ENCODE results near the gene OR10T2. TPM values are rescaled to one million over a fixed set of nuclear protein-coding genes. Genes with fewer than 3 reads are reported as not detected.
"Not testable (repeated sequence)": the region's sequence is repeated elsewhere in the genome, so short reads cannot be mapped to it uniquely, and the experiment has no call there.

The OR10T2 gene, protein sequence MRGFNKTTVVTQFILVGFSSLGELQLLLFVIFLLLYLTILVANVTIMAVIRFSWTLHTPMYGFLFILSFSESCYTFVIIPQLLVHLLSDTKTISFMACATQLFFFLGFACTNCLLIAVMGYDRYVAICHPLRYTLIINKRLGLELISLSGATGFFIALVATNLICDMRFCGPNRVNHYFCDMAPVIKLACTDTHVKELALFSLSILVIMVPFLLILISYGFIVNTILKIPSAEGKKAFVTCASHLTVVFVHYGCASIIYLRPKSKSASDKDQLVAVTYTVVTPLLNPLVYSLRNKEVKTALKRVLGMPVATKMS
- not detected for total RNA-seq
- not detected for total RNA-seq (2013)

DNA sequence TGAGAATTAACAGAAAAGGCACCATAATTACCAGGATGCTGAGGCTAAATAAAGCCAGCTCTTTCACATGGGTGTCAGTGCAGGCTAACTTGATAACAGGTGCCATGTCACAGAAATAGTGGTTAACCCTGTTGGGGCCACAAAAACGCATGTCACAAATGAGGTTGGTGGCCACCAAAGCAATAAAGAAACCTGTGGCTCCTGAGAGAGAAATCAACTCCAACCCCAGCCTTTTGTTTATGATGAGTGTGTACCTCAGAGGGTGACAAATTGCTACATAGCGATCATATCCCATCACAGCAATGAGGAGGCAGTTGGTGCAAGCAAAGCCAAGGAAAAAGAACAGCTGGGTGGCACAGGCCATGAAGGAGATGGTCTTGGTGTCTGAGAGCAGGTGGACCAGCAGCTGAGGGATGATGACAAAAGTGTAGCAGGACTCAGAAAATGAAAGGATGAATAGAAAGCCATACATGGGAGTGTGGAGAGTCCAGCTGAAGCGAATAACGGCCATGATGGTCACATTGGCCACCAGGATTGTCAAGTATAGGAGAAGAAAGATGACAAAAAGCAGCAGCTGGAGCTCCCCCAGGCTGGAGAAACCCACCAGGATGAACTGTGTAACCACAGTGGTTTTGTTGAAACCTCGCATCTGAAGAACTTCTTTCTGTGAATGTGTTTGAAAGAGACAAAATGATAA, at the start of gene OR10T2:
OR10T2 (minus strand) TSS at position 649 of the 697 bp plus-strand sequence; CDS start at position 649, 0 bp downstream.
- TF ChIP-seq, protein P1, sequence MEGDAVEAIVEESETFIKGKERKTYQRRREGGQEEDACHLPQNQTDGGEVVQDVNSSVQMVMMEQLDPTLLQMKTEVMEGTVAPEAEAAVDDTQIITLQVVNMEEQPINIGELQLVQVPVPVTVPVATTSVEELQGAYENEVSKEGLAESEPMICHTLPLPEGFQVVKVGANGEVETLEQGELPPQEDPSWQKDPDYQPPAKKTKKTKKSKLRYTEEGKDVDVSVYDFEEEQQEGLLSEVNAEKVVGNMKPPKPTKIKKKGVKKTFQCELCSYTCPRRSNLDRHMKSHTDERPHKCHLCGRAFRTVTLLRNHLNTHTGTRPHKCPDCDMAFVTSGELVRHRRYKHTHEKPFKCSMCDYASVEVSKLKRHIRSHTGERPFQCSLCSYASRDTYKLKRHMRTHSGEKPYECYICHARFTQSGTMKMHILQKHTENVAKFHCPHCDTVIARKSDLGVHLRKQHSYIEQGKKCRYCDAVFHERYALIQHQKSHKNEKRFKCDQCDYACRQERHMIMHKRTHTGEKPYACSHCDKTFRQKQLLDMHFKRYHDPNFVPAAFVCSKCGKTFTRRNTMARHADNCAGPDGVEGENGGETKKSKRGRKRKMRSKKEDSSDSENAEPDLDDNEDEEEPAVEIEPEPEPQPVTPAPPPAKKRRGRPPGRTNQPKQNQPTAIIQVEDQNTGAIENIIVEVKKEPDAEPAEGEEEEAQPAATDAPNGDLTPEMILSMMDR (IDR thresholded peaks at IDR 0.05): no peak
- Mint-ChIP-seq H3K9me3 (no peaks in the 10 kb centered on the region), H3K4me3 (no peak within 1 kb of the TSS), H3K36me3 (no peaks in the 10 kb centered on the region), H3K27ac (no peak within 1 kb of the TSS), H3K27me3 (ENCODE audit: low read depth in 2 of 2) (peaks cover 25 to 65% of the 10 kb centered on the region in 2 donors), H3K4me1 (peaks cover 5 to 6% of the 10 kb centered on the region in 2 donors)
- Histone ChIP-seq H3K9me3 (ENCODE audit: control insufficient read depth, insufficient read depth, low read length) (no peaks in the 10 kb centered on the region), H3K36me3 (ENCODE audit: control insufficient read depth, insufficient read depth, low read length) (no peaks in the 10 kb centered on the region), H3K4me3 (ENCODE audit: low read length) (no peak within 1 kb of the TSS), H3K27me3 (ENCODE audit: control insufficient read depth, insufficient read depth, low read length) (peaks cover 8% of the 10 kb centered on the region), H3K27ac (ENCODE audit: low read length) (no peak within 1 kb of the TSS), H3K4me1 (ENCODE audit: control insufficient read depth, insufficient read depth, low read length) (no peaks in the 10 kb centered on the region)
- WGBS (ENCODE audit: insufficient coverage): 48% methylated on average over 4 of the region's 5 CpGs
- DNase-seq (no peak), ATAC-seq (peak in 1 of 3 donors; percentile 7)
- intact Hi-C loops (cut with micrococcal nuclease): no loop called here

DNA sequence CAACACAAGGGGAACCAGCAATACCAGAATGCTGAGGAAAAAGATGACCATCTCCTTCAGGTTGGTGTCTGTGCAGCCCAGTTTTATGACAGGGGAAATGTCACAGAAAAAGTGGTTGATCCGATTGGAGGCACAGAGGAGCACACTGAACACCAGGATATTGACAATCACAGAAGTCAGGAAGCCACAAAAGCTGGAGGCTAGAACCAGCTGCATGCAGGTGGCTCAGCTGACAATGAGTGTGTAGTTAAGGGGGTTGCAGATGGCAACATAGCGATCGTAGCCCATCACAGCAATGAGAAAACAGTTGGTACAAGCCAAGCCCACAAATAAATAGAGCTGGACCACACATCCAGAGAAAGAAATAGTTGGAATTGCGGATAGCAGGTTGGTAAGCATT, 46.1 kb upstream of the OR10T2 start:
- Mint-ChIP-seq H3K27me3 (ENCODE audit: low read depth in 2 of 2) (peaks cover 28 to 57% of the 10 kb centered on the region in 2 donors), H3K36me3 (no peaks in the 10 kb centered on the region), H3K27ac (no peak overlapping the region), H3K9me3 (no peaks in the 10 kb centered on the region), H3K4me1 (no peaks in the 10 kb centered on the region), H3K4me3 (no peak overlapping the region)
- H3K36me3 ChIP-seq (ENCODE audit: control insufficient read depth, insufficient read depth, low read length): no peaks in the 10 kb centered on the region
- intact Hi-C loops (cut with micrococcal nuclease): no loop called here
- DNase-seq (no peak), ATAC-seq (no peak)
- H3K9me3 ChIP-seq (ENCODE audit: control insufficient read depth, insufficient read depth, low read length): no peaks in the 10 kb centered on the region
- no peak overlapping the region for H3K27ac ChIP-seq (ENCODE audit: low read length)
- TF ChIP-seq, protein P1 (IDR thresholded peaks at IDR 0.05): no peak
- no peak overlapping the region for H3K4me3 ChIP-seq (ENCODE audit: low read length)
- peaks cover 4% of the 10 kb centered on the region for H3K27me3 ChIP-seq (ENCODE audit: control insufficient read depth, insufficient read depth, low read length)
- WGBS (ENCODE audit: insufficient coverage): 78% methylated on average over 4 of the region's 4 CpGs
- no peaks in the 10 kb centered on the region for H3K4me1 ChIP-seq (ENCODE audit: control insufficient read depth, insufficient read depth, low read length)

DNA sequence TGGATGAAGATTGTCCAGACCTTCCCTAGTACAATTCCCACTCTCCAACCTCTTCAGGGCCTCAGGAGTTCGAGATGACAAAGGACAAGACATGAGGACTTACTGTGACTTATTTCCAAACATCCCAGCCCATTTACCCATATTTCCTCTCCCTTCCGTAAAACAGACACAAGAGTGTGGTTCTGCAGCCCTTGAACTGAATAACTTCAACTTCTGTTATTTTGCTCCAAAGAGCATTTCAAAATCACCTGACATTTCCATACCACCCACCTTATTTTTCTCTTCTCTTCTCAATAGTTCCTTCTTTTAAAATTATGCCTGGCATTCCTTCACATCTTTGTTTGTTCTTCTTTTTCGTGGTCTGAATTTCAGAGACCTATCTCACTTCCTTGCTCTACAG, 35.5 kb upstream of the OR10T2 start:
- Histone ChIP-seq H3K9me3 (ENCODE audit: control insufficient read depth, insufficient read depth, low read length) (peaks cover 5% of the 10 kb centered on the region), H3K27me3 (ENCODE audit: control insufficient read depth, insufficient read depth, low read length) (peaks cover 13% of the 10 kb centered on the region), H3K4me3 (ENCODE audit: low read length) (no peak overlapping the region), H3K4me1 (ENCODE audit: control insufficient read depth, insufficient read depth, low read length) (no peaks in the 10 kb centered on the region), H3K27ac (ENCODE audit: low read length) (no peak overlapping the region), H3K36me3 (ENCODE audit: control insufficient read depth, insufficient read depth, low read length) (no peaks in the 10 kb centered on the region)
- DNase-seq (no peak), ATAC-seq (no peak)
- intact Hi-C loops (cut with micrococcal nuclease): no loop called here
- no peaks in the 10 kb centered on the region for H3K36me3 Mint-ChIP-seq
- TF ChIP-seq, protein P1 (IDR thresholded peaks at IDR 0.05): no peak
- peaks cover 27 to 53% of the 10 kb centered on the region in 2 donors for H3K27me3 Mint-ChIP-seq (ENCODE audit: low read depth in 2 of 2)
- H3K9me3 Mint-ChIP-seq: peaks cover 2 to 5% of the 10 kb centered on the region in 2 donors
- 46% methylated on average over 3 of the region's 3 CpGs for WGBS (ENCODE audit: insufficient coverage)
- no peaks in the 10 kb centered on the region for H3K4me1 Mint-ChIP-seq
- no peak overlapping the region for H3K4me3 Mint-ChIP-seq
- no peak overlapping the region for H3K27ac Mint-ChIP-seq

DNA sequence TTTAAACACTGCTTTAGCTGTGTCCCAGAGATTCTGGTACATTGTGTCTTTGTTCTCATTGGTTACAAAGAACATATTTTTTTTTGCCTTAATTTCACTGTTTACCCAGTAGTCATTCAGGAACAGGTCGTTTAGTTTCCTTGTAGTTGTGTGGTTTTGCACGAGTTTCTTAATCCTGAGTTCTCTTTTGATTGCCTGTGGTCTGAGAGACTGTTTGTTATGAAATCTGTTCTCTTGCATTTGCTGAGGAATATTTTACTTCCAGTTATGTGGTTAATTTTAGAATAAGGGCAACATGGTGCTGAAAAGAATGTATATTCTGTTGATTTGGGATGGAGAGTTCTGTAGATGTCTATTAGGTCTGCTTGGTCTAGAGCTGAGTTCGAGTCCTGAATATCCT, 30.9 kb upstream of the OR10T2 start:
- ATAC-seq; H3K4me3 Mint-ChIP-seq; H3K27ac ChIP-seq (ENCODE audit: low read length); H3K4me3 ChIP-seq (ENCODE audit: low read length); DNase-seq; H3K27ac Mint-ChIP-seq; H3K36me3 ChIP-seq (ENCODE audit: control insufficient read depth, insufficient read depth, low read length); H3K36me3 Mint-ChIP-seq; intact Hi-C loops (cut with micrococcal nuclease); H3K4me1 ChIP-seq (ENCODE audit: control insufficient read depth, insufficient read depth, low read length); H3K4me1 Mint-ChIP-seq; H3K27me3 ChIP-seq (ENCODE audit: control insufficient read depth, insufficient read depth, low read length); H3K9me3 ChIP-seq (ENCODE audit: control insufficient read depth, insufficient read depth, low read length); H3K9me3 Mint-ChIP-seq: not testable (repeated sequence)
- peaks cover 31 to 47% of the 10 kb centered on the region in 2 donors for H3K27me3 Mint-ChIP-seq (ENCODE audit: low read depth in 2 of 2)
- WGBS (ENCODE audit: insufficient coverage): 37% methylated on average over 3 of the region's 3 CpGs

Measured in natural killer cell (primary cell).